Measurements from ENCODE around the gene PCDHA1.

Gene PCDHA1

GRCh38 chr5:140855772-140856674 lies 70.1 kb downstream of the PCDHA1 start, which contains the start of gene PCDHA10:
TSS of gene PCDHA10 (plus strand) at chr5:140855897. CDS start at chr5:140856049, 152 bp downstream.
- Histone ChIP-seq H3K9ac (ENCODE audit: low read depth, low read length, poor library complexity, severe bottlenecking) (no peak within 1 kb of the TSS), H3K4me2 (ENCODE audit: low read depth, low read length, poor library complexity, severe bottlenecking) (no peak within 1 kb of the TSS), H3K27me3 (ENCODE audit: insufficient read depth, low read length, poor library complexity, severe bottlenecking) (no peaks in the 10 kb centered on the region)

GRCh38 chr5:140857177-140857986 lies 71.4 kb downstream of the PCDHA1 start:
- H2AFZ ChIP-seq (ENCODE audit: low read length), result no peak overlapping the region
- no peak overlapping the region for H3K4me3 ChIP-seq (ENCODE audit: low read length, poor library complexity, severe bottlenecking)
- no peak overlapping the region for H3K9ac ChIP-seq (ENCODE audit: low read depth, low read length, poor library complexity, severe bottlenecking)
- no peaks in the 10 kb centered on the region for H3K79me2 ChIP-seq (ENCODE audit: insufficient read depth, low read length)
- H3K36me3 ChIP-seq (ENCODE audit: insufficient read depth, low read length), result no peaks in the 10 kb centered on the region
- no peak overlapping the region for H3K4me2 ChIP-seq (ENCODE audit: low read depth, low read length, poor library complexity, severe bottlenecking)
- no peaks in the 10 kb centered on the region for H3K9me3 ChIP-seq (ENCODE audit: insufficient read depth, low read depth, low read length)
- H4K20me1 ChIP-seq (ENCODE audit: insufficient read depth, low read length, poor library complexity, severe bottlenecking), result no peaks in the 10 kb centered on the region
- no peaks in the 10 kb centered on the region for H3K9me2 ChIP-seq (replicated peaks; ENCODE audit: low read depth, low read length)
- TF ChIP-seq EZH2phosphoT487 (IDR thresholded peaks at IDR 0.05; ENCODE audit: borderline replicate concordance) (no peak), CTCF (conservative IDR thresholded peaks at IDR 0.05; ENCODE audit: low read length) (no peak)
- no peaks in the 10 kb centered on the region for H3F3A ChIP-seq (ENCODE audit: low read depth)
- H3K27me3 ChIP-seq (ENCODE audit: insufficient read depth, low read length, poor library complexity, severe bottlenecking), result no peaks in the 10 kb centered on the region
- H3K4me1 ChIP-seq (ENCODE audit: insufficient read depth, low read length, poor library complexity, severe bottlenecking), result no peaks in the 10 kb centered on the region

More at GRCh38 chr5:140855772-140856674, 70.1 kb downstream of the PCDHA1 start, which contains the start of gene PCDHA10:
- H3K9me2 ChIP-seq (replicated peaks; ENCODE audit: low read depth, low read length), result no peaks in the 10 kb centered on the region
- no peaks in the 10 kb centered on the region for H3F3A ChIP-seq (ENCODE audit: low read depth)
- no peaks in the 10 kb centered on the region for H3K4me1 ChIP-seq (ENCODE audit: insufficient read depth, low read length, poor library complexity, severe bottlenecking)
- no peaks in the 10 kb centered on the region for H3K9me3 ChIP-seq (ENCODE audit: insufficient read depth, low read depth, low read length)
- TF ChIP-seq CTCF (conservative IDR thresholded peaks at IDR 0.05; ENCODE audit: low read length), result peak; percentile 47
- TF ChIP-seq EZH2phosphoT487 (IDR thresholded peaks at IDR 0.05; ENCODE audit: borderline replicate concordance), result no peak
- no peak within 1 kb of the TSS for H2AFZ ChIP-seq (ENCODE audit: low read length)
- H3K36me3 ChIP-seq (ENCODE audit: insufficient read depth, low read length), result no peaks in the 10 kb centered on the region
- no peaks in the 10 kb centered on the region for H3K79me2 ChIP-seq (ENCODE audit: insufficient read depth, low read length)
- no peaks in the 10 kb centered on the region for H4K20me1 ChIP-seq (ENCODE audit: insufficient read depth, low read length, poor library complexity, severe bottlenecking)
- H3K4me3 ChIP-seq (ENCODE audit: low read length, poor library complexity, severe bottlenecking), result no peak within 1 kb of the TSS

- no peak overlapping the region for H3K4me2 ChIP-seq (ENCODE audit: low read depth, low read length, poor library complexity, severe bottlenecking)
- H3K4me1 ChIP-seq (ENCODE audit: insufficient read depth, low read length, poor library complexity, severe bottlenecking), result no peaks in the 10 kb centered on the region
- no peaks in the 10 kb centered on the region for H3K79me2 ChIP-seq (ENCODE audit: insufficient read depth, low read length)
- TF ChIP-seq EZH2phosphoT487 (IDR thresholded peaks at IDR 0.05; ENCODE audit: borderline replicate concordance) (no peak), CTCF (conservative IDR thresholded peaks at IDR 0.05; ENCODE audit: low read length) (no peak)
- no peak overlapping the region for H3K9ac ChIP-seq (ENCODE audit: low read depth, low read length, poor library complexity, severe bottlenecking)
- H3K4me3 ChIP-seq (ENCODE audit: low read length, poor library complexity, severe bottlenecking), result no peak overlapping the region
- no peaks in the 10 kb centered on the region for H3K36me3 ChIP-seq (ENCODE audit: insufficient read depth, low read length)
- no peaks in the 10 kb centered on the region for H3K9me3 ChIP-seq (ENCODE audit: insufficient read depth, low read depth, low read length)
- H3K27me3 ChIP-seq (ENCODE audit: insufficient read depth, low read length, poor library complexity, severe bottlenecking), result no peaks in the 10 kb centered on the region
- H3K9me2 ChIP-seq (replicated peaks; ENCODE audit: low read depth, low read length), result no peaks in the 10 kb centered on the region
- H3F3A ChIP-seq (ENCODE audit: low read depth), result no peaks in the 10 kb centered on the region
- no peak overlapping the region for H2AFZ ChIP-seq (ENCODE audit: low read length)
- no peaks in the 10 kb centered on the region for H4K20me1 ChIP-seq (ENCODE audit: insufficient read depth, low read length, poor library complexity, severe bottlenecking)
Measured at GRCh38 chr5:140857987-140858240, 72.0 kb downstream of the PCDHA1 start.

Data from Loucy (cell line).